NCI-H2196 treated with DMSO at 0.1 percent for 48 hours (cell line): Measurements from ENCODE around the gene CLCN6.
A peak's percentile ranks its signal among the peaks of the same experiment; 100 is the strongest.

Experiments
- DNase-seq: peaks from one replicate; lab custom pipeline; 2025; ENCODE audit not compliant: unreplicated experiment; lab: John Stamatoyannopoulos, UW

CLCN6 gene

DNA sequence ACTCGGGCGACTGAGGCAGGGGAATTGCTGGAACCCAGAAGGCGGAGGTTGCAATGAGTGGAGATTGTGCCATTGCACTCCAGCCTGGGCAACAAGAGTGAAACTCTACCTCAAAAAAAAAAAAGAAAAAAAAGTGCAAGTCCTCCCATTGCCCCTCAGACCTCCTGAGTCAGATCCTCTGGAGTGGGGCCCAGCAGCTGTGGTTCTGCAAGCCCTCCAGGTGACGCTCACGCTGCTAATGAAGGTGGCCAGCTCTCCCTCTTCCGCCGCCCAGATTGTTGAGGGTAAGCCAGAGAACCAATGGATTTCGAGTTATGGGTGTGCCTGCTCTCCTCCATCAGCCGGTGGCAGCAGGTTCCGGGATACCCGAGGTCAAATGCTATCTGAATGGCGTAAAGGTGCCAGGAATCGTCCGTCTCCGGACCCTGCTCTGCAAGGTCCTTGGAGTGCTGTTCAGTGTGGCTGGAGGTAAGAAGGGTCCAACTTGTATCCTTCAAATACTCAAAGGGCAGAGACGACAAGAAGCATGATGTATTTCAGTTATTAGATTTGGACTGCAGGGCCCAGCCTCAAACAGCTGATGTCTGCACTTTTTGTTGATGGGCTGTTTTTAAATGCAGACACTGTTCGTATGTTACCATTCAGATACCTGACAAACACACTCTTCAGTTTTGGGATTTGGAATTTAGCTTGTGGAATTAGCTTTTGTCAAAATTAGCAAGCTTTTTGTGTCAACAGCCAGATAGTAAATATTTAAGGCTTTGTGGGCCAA, 17.6 kb downstream of the CLCN6 start:
- no peak for DNase-seq

DNA sequence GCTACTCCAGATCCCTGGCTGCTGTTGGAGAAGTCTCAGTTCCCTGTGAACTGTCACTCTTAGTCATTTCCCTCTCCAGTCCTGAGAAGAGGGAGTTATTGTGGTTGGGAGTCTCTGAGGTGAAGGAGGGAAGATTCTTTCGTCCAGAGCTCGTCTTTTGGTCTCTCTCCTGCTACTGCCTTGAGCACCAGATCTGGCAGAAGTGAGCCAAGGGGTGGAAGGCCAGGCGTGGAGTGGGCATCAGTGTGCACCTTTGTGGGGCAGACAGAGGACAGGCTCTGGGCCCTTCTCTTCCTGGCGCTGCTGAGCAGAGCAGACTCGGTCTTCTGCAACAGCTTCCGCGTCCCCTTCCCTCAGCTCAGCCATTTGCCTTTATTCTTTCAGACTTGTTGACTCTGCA, 19.1 kb downstream of the CLCN6 start:
- no peak for DNase-seq

DNA sequence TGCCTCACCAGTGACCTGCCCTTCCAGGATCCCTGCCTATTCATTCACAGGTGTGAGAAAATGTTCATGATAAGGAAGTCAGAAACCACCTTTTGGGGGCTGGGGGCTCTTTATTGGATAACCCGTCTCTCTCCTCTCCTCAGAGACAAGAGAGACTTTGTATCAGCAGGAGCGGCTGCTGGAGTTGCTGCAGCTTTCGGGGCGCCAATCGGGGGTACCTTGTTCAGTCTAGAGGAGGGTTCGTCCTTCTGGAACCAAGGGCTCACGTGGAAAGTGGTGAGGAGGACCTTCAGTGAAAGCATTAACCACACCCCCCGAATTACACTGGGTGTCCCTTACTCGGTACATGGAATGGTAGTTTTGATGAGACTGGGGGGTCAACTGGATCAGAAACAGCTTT, 21.0 kb downstream of the CLCN6 start:
- no peak for DNase-seq

DNA sequence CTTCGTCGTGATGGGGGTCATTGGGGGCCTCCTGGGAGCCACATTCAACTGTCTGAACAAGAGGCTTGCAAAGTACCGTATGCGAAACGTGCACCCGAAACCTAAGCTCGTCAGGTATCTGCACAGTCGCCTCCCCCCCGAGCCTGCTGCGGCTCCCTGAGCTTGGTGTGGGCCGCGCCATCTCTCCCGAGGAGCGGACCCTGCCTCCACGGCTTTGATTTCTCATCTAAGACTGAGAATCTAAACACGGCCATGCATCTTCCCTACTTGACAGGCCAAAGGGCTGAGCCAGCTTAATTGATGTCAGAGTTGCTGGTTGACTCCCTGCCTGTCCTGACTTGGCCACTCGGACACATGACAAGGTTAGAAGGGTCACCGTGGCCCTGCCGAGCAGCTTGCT, 22.5 kb downstream of the CLCN6 start:
- no peak for DNase-seq

DNA sequence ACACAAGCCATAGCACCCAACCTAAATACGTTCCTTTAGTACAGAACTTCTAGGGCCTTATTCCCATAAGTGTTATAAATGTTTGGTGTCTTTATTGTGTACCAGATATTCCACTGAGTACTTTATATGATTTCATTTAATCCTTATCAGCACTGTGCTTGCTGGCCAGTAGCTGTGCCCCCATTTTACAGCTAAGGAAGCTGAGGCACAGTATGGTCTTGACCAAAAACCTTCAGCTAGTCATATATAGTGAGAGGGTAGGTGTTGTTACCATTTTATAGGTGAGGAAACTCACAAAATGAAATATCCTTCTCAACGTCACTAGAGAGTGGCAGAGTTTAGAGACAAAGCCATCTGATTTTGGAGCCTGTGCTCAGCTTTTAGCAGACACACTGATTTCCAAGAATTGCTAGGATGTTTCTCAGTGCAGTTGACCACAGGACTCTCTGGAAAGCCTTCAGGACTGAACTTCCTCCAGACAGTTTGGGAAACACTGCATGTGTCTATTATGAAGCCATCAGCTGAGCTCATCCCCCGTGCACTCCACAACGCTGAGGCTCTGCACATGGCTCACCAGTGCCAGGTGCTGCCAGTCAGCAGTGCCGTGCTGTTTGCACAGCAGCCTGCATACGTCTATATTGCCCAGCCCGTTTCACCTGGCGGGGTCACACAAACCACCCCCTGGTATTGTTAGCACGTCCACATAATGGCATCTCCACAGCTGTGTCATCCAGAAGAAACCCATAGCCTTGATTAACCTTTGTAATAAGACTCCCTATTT, 26.1 kb downstream of the CLCN6 start:
- no peak for DNase-seq

DNA sequence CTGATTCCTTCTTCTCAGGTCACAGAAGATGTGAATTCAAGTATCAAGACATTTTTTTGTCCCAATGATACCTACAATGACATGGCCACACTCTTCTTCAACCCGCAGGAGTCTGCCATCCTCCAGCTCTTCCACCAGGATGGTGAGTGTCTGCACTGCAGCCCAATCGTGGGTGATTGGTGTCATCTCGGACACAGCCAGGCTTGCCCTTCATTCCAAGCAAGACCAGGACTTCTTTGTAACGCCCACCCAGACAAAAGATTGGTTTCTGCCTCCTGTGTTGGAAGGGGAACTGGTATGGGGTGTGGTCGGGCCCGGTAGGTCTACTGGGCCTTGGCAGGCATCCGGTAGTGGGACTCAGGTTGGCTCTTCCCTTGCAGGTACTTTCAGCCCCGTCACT, 27.5 kb downstream of the CLCN6 start:
- no peak for DNase-seq

DNA sequence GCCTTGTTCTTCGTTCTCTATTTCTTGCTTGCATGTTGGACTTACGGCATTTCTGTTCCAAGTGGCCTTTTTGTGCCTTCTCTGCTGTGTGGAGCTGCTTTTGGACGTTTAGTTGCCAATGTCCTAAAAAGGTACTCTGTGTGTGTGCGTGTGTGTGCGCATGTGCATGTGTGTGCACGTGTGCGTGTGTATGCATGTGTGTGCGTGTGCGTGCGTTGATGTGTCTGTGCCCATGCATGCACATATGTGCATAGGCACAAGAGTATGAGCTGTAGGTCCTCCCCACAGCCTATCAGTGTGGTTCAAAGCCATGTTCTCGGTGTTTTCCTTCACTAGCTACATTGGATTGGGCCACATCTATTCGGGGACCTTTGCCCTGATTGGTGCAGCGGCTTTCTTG, 27.9 kb downstream of the CLCN6 start:
- DNase-seq = no peak

DNA sequence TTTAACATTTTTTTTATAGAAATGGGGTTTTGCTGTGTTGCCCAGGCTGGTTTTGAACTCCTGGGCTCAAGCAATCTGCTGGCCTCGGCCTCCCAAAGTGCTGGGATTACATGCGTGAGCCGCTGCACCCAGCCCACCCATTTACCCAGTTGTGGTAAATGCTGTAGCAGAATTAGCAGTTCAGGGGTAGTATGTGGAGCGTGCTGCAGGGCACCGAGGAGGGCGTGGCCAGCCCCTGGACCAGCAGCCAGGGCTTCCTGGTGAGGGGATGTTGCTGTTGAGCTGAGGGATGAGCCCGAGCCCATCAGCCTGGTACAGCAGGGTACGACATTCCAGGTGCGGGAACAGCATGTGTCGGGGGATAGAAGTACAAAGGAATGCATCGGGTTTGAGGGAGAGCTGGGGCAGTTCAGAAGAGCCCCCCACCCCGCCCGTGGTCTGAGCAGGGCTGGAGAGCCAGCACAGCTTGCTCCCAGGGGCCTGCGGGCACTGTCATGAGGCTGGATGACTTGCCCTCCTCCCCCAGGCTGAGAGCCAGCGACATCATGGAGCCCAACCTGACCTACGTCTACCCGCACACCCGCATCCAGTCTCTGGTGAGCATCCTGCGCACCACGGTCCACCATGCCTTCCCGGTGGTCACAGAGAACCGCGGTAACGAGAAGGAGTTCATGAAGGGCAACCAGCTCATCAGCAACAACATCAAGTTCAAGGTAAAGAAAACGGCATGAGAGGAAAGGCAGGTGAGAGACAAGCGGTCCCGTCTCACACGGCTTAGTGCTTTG, 29.6 kb downstream of the CLCN6 start:
- DNase-seq = no peak

DNA sequence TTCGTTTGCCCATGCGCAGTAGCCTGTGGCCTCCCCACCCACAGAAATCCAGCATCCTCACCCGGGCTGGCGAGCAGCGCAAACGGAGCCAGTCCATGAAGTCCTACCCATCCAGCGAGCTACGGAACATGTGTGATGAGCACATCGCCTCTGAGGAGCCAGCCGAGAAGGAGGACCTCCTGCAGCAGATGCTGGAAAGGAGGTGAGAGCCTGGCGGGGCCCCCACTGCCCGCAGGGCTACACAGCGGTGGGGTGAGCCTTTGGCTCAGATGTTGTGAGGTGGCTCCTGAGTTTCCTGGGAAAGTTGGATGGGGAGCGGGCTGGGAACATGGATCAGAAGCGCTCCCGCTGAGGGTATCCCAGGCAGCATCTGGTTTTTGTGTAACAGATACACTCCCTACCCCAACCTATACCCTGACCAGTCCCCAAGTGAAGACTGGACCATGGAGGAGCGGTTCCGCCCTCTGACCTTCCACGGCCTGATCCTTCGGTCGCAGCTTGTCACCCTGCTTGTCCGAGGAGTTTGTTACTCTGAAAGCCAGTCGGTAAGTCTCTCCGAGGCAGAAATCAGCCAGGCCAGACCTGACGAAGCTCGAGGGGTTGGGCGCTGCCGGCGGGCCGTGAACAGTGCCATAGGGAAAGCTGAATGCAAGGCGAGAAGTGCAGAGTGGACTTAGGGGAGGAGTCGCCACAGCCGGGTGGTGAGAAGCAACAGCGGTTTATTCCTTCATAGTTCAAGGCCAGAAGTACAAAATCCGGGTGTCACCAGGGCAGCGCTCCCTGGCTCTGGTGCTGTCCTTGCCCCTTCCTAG, 31.2 kb downstream of the CLCN6 start:
- DNase-seq = no peak

DNA sequence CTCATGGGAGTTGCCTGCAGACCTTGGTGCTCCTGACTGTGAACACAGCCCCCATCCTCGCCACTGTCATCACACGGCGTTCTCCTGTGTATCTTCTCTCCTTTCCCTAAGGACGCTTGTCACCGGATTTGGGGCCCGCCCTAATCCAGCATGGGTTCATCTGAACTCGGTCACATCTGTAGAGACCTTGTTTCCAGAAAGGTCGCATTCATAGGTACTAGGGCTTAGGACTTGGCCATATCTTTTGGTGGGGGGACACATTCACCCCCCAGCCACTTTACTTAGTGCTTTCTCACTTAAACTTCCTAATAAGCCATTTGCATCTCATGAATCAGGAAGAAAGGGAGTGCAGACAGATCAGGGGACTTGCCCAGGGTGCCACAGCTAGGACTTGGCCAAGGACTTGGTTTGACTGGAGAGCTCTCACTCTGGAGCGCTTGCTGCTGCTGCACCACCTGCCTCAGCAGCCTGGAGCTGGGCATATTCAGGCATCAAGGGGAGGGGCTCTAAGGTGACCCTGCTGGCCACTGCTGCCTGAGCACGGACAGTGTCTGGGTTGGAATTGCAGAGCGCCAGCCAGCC, 31.9 kb downstream of the CLCN6 start:
- no peak for DNase-seq

DNA sequence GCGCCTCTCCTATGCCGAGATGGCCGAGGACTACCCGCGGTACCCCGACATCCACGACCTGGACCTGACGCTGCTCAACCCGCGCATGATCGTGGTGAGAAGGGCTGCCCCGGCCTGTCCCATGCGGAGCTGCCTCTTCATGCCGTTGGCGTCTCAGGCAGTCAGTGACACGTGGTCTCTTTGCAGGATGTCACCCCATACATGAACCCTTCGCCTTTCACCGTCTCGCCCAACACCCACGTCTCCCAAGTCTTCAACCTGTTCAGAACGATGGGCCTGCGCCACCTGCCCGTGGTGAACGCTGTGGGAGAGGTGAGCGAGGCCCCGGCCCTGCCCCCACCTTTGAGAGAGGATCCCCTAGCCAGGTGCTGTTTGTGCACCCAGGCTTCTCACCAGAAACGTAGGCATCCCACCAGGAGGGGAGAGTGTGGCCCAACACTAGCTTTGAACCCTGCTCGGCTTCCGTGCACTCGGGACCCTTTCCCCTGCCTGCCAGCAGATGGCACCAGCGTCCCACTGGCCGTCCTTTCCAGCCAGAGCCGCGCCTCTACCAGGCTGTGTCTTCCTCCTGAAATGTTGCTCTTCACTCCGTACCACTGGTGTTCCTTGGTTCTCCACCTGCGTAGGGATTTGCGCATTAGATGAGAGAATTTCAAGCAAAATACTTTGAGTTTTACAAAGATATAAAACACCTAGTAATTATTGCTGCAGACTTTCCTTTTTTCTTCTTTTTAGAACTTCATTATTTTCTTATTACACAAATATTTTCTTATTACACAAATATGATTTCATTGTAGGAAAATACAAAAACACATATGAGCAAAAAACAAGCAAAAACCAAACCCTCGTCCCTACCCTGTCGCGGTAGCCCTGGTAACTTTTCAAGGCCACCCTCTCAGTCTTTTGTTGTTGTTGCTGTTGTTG, 32.6 kb downstream of the CLCN6 start:
- DNase-seq = peak; percentile 39

DNA sequence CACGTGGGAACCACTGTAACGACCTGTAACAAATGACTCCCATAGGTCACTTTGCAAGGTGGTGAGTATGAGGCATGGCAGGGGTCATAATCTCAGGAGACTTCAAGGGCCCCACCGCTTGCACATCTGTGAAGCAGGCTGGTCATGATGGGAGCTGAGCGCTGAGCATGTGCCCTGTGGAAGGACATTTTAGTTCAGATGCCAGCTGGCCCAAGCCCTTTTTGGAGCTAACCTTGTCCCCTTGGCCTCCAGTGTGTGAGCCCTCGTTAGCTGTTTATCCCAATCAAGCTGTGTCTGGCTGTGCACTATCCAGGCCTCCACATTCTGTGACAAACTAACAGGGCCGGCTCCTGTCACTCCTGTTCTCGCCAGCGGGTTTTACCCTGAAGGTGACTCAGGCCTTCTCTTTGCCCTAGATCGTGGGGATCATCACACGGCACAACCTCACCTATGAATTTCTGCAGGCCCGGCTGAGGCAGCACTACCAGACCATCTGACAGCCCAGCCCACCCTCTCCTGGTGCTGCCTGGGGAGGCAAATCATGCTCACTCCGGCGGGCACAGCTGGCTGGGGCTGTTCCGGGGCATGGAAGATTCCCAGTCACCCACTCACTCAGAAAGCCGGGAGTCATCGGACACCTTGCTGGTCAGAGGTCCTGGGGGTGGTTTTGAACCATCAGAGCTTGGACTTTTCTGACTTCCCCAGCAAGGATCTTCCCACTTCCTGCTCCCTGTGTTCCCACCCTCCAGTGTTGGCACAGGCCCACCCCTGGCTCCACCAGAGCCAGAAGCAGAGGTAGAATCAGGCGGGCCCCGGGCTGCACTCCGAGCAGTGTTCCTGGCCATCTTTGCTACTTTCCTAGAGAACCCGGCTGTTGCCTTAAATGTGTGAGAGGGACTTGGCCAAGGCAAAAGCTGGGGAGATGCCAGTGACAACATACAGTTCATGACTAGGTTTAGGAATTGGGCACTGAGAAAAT, 34.0 kb downstream of the CLCN6 start:
- DNase-seq = no peak

DNA sequence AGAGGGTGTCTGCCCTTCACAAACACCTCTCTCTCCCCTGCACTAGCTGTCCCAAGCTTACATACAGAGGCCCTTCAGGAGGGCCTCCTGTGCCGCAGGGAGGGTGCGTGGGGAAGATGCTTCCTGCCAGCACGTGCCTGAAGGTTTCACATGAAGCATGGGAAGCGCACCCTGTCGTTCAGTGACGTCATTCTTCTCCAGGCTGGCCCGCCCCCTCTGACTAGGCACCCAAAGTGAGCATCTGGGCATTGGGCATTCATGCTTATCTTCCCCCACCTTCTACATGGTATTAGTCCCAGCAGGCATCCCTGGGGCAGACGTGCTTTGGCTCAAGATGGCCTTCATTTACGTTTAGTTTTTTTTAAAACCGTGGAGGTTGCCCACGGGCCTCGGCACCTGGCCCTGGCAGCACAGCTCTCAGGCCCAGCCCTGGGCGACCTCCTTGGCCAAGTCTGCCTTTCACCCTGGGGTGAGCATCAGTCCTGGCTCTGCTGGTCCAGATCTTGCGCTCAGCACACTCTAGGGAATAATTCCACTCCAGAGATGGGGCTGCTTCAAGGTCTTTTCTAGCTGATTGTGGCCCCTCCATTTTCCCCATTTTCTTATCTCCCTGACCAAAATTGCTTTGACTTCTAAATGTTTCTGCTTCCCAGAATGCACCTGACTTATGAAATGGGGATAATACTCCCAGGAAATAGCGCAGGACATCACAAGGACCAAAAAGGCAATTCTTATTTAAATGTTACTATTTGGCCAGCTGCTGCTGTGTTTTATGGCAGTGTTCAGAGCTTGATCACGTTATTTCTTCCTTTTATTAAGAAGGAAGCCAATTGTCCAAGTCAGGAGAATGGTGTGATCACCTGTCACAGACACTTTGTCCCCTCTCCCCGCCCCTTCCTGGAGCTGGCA, 35.5 kb downstream of the CLCN6 start:
- DNase-seq = no peak

DNA sequence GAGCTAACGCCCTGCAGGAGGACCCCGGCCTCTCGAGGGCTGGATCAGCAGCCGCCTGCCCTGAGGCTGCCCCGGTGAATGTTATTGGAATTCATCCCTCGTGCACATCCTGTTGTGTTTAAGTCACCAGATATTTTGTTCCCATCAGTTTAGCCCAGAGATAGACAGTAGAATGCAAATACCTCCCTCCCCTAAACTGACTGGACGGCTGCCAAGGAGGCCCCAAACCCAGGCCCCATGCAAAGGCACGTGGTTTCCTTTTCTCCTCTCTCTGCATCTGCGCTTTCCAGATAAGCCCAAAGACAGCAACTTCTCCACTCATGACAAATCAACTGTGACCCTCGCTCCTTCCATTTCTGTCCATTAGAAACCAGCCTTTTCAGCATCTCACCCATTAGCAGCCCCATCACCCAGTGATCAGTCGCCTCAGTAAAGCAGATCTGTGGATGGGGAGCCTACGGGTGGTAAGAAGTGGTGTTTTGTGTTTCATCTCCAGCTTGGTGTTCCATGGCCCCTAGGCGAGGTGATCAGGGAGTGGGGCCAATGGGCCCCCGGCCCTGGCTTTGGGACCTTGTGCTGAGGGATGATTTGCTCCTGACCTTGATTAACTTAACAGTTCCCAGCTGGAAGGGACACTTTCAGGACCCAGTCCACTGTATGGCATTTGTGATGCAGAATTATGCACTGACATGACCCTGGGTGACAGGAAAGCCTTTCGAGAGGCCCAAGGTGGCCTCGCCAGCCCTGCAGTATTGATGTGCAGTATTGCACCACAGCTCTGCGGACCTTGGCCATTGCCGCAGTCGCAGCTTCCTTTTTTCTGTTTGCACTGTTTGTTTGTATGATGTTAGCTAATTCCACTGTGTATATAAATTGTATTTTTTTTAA, 36.4 kb downstream of the CLCN6 start:
- no peak for DNase-seq

DNA sequence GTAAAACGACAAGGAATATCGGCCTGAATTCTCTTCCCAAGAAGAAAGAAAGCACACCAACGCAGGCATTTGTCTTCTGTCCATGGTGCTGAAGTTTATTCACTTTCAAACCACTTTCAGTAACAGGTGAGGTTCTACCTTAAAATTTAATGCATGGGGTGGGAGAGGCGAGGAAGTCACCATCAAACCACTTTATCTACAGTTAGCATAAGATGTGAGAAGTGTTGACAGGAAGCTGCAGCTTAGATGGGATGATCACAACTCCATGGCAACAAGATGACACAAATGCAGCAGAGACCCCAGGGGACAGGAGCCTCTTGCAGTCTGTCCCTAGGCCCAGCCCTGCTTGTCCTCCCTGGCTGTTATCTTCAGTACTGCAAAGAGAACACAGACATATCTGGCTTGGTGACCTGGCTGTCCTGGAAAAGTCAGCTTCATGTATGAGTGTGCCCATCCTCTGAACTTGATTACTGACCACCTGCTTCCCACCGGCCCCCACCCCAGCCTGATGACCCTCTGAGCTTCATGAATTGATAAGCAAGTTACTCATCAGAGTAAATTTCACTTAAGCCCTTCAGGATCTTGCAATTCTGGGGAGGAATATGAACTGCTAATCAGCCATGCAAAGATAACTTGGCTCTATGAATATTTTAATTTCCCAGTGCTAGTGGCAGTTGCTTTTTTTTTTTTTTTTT, 39.8 kb downstream of the CLCN6 start:
- no peak for DNase-seq
